ENCODE data around the gene SYNPR.

Gene SYNPR

DNA sequence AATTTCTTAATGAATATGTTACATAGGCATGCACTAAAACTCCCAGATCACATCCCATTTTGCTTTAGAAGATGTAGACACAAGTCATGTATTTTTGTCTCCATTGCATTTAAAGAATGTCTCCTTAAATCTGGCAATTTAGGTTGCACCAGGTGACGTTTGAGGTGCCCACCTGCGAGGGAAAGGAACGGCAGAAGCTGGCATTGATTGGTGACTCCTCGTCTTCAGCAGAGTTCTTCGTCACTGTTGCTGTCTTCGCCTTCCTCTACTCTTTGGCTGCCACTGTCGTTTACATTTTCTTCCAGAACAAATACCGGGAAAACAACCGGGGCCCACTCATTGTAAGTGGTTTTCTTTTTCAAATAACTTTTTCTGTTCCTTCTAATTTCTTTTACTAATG, 278.3 kb downstream of the SYNPR start:
- DNase-seq (ENCODE audit: low read depth) = no peak

DNA sequence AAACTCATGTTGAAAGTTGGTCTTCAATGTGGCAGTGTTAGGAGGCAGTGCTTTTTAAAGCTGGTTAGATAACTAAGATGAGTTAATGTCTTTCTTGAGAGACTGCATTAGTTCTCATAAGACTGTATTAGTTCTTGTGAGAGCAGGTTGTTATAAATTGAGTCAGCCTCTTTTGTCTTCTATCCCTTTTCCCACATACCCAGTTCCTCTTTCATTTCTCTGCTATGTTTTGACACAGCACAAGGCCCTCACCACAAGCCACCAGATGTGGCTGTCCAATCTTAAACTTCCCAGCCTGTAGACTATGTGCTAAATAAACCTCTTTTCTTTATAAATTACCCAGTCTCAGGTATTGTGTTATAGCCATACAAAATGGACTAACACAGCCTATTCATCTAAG, 279.8 kb downstream of the SYNPR start:
- no peak for DNase-seq (ENCODE audit: low read depth)

DNA sequence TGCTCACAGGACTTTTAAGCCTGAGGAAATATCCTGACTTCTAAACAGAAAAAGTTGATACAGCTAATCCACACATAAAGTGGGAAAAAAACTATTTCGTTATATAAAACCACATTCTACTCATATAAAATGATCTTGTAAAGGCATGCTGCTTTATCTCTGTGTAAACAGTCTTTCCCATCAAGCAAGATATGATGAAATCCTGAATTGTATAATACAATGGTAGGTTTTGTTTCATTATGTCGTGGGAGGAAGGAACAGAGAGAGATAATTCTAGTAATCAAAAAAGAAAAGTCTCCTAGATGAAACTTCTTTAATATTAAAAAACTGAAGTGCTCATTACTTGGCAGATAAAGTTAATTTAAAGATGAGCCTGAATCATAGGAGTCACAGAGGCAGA, 281.8 kb downstream of the SYNPR start:
- DNase-seq (ENCODE audit: low read depth) = no peak

DNA sequence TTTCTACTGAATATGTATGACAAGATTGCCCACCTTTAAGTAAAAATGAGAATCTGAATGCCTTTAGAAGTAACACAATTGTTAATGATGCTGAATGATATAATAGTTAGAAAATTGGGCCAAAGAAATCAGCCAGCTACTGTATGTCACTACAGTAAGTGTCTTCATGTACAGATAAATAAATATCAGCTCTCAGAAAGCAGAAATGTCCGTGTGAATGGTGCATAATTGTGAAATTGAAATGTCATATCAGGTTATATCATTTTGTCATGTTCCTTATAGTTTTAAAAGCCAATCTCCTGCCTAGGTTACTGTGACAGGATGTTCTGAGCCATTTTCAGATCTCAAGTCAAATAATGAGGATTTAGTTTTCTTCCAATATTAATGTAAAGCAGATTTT, 283.8 kb downstream of the SYNPR start:
- DNase-seq (ENCODE audit: low read depth) = no peak

DNA sequence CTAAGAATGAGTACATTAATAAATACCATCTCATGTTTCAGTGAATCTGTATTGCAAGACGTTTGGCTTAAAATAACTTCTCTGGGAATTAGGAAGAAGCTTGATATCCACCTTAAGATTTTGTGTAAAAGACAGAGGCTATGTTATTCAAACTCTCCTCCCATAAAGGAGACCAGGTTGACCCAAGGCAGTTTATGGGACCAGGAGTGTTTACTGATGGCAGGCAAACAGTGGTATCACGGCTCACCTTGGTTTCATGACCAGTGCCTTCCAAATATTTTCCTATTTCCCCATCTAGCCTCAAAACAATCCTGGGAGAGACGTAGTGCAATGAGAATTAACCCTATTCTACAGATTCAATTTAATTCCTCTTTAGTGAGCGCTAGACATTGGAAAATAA, 284.2 kb downstream of the SYNPR start:
- DNase-seq (ENCODE audit: low read depth) = no peak

DNA sequence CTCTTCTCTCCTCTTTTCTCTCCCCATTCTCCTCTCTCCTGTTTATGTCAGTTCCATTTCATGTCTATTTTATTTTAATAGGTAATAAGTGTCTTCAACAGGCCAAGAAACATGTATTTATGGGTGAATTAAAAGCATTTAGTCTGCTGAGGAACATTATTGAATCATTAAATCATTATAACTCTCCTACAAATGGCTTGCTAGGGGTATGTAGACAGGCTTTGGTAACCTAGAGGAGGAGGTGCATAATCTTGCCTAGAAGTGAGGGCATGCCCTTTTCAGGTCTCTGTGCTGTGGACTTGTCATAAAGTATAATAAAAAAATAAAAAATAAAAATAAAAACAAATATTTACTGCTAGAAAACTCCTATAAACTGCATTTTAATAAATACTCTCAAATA, 285.5 kb downstream of the SYNPR start:
- no peak for DNase-seq (ENCODE audit: low read depth)

DNA sequence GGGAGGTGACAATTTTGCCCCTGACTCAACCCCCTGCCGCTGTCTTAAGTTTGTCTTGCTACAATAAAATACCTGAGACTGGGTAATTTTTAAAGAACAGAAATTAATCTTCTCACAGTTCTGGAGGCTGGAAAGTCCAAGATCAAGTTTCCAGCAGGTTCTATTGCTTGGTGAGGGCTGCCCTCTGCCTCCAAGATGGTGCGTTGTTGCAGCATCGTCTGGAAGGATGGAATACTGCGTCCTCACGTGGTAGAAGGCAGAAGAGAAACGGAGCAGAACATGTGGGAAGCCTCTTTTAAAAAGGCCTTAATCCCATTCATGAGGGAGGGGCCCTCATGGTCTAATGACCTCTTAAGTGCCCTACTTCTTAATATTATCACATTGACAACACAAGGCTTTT, 287.1 kb downstream of the SYNPR start:
- DNase-seq (ENCODE audit: low read depth) = no peak

DNA sequence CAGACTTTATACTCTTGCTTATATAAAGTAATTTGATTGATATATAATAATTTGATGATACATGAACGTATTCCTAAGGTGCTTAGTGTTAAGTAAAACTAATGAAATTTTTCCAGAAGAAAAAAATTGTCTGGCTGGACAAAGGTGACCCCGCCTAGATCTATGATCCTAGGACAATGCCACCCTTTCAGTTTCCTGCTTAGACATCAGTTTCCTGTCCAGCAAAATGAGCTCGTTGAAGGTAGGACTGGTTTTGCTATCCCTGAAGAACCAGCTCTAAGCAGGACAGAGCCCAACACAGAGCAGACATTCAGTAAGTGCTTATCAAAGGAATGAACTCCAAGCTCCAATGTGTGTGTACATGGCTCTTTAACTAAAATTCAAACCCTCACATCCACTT, 293.6 kb downstream of the SYNPR start:
- no peak for DNase-seq (ENCODE audit: low read depth)

DNA sequence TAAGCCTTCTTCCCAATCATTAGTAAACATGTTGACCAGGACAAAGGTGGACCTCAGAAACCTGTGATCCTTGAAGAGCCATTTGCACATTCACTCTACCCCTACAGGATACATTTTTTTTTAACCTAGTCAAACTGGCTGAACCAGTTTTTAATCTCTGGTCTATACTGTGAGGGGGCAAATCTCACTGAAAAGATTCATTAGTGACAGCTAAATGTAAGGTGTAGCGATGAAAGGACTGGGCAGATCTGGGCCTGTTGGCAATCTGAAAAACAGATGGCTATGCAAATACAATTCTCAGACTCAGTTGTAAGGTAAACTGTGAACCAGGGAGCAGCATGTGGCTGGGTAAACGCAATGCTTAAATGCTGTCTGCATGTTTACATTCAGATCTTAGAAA, 298.7 kb downstream of the SYNPR start:
- no peak for DNase-seq (ENCODE audit: low read depth)

DNA sequence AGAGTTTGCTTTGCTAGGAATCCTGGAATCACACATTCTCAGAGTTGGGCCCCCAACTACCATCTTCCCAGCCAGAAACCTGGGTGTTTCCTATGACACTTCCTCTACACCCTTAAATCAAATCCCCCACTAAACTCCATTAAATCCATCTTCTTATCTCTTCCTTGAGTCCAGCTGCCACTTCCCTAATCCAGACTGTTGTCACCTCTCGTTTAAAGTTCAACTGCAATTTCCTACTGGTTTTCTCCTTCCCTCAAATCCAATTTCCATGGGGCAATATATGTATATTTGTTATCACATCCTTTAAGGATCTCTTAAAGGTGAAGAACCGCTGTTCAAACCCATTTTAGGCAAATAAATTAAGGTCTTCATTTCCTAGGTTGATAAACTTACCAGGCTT, 300.8 kb downstream of the SYNPR start:
- no peak for DNase-seq (ENCODE audit: low read depth)

DNA sequence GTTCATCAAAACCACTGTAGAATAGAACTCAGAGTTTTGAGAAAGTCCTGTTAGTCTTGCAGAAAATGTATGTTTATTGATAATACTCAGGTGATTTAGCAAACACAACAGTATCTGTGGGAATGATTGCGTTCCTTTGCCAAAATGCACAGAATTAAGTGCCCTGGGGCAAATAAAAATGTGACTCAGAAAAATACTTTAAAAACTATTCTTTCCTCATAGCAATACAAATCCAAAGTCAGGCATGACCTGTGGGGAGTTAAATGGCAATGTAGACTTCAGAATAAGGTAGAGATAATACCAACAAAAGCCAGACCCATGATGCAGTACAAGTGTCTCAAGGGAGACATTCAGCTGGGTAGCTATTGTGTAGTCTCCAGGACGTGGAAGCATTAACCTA, 302.0 kb downstream of the SYNPR start:
- DNase-seq (ENCODE audit: low read depth) = no peak

DNA sequence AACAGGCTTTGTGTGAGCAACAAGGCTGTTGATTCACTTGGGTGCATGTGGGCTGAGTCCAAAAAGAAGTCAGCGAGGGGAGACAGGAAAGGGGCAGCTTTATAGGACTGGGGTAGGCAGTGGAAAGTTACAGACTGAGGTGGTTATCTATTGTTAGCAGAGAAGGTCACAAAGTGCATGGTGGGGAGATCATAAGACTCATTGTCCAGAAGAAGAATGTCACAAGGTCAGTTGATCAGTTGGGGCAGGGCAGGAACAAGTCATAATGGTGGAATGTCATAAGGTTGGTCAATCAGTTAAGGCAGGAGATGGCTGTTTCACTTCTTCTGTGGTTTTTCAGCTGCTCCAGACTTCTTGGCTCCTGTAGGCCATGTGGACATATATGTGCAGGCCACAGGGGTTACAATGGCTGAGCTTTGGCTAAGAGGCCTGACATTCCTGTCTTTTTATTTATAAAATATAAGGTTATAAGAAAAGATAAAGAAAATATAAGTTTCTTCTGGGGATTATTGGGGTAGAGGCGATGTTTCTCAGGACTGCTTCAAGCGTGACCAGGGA, 304.9 kb downstream of the SYNPR start:
- DNase-seq (ENCODE audit: low read depth) = no peak

DNA sequence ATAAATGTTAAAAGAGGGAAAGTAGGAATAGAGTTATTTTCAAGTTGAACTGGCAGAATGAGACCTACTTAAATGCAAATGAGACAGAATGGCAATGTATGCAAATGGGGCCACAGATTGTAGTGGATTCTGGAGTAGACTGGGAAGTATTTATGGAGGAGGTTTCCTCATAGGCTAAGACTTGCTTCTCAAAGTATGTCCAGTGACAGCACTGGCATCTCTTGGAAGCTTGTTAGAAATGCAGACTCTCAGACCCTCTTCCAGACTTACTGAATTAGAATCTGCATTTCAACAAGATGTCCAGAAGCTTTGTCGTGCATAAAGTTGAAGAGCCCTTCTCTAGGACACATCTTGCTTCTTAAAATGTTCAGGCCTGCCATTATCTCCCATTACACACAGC, 306.6 kb downstream of the SYNPR start:
- no peak for DNase-seq (ENCODE audit: low read depth)

DNA sequence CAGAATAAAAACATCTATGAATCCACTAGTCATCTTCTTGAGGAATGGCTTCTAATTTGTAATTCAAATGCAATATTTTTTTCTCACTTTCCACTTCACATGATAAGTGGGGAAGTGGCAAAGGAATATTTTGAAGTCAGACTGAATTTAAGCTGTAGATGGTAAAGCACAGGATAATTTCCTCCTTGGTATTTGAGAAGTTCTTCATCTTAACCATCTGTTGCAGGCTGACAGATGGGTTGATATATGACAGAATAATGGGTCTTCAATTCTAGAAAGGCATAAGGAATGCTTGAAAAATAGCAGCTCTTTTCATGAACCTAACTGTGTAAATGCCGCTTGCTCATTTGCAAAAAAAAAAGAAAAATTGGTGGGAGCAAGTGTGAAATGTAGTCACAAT, 307.8 kb downstream of the SYNPR start:
- no peak for DNase-seq (ENCODE audit: low read depth)

DNA sequence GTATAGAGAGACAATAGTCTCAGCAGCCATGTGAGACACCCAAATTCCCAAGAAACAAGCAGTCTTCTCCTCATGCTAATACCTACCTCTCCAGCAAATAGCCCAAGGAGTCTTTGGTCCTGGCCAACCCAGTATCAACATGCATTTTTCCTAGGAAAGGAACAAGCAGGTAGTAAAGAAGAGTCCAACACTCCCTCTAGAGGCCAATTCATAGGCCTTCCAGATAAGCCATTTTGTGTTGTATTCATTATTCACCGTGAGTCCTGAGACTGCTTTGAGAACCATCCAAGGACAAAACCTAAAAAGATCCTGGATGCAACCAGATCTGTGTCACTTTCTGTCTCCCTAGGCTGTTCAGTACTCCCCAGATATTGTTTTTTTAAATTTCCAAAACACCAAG, 310.8 kb downstream of the SYNPR start:
- DNase-seq (ENCODE audit: low read depth) = no peak

DNA sequence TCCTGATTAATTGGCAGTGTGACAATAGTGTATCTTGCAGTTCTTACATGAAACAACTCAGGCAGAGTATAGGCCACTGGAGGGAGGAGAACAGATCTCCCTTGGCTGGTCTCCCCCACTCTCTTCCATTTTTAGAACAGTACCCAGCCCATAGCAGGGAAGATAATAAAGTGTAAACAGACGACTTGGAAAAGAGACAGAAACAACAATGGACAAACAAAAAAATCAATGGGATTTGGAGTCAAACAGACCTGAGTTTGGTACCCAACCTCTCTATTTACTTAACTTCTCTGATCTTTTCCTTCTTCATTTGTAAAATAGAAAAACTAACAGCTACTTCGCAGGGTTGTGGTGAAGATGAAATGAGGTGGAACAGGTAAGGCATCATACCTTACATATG, 315.7 kb downstream of the SYNPR start:
- DNase-seq (ENCODE audit: low read depth) = no peak

DNA sequence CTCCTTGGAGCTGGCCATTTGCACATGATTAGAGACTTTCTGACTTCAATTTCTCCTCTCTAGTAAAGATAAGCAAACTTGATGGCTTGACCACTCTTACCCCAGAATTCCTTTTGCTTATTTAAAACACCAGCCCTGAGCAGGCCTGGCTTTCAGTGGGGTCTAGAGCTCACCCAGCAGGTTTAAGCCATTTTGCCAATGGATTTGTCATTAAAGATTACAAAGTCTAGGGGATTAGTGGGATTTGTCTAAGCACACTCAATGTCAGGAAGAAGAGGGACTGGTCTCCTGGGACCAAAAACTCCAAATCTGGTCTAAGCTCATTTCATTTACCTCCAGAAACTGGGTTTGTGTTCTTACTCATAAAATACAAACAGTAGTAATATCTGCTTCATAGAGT, 317.1 kb downstream of the SYNPR start:
- DNase-seq (ENCODE audit: low read depth) = no peak

DNA sequence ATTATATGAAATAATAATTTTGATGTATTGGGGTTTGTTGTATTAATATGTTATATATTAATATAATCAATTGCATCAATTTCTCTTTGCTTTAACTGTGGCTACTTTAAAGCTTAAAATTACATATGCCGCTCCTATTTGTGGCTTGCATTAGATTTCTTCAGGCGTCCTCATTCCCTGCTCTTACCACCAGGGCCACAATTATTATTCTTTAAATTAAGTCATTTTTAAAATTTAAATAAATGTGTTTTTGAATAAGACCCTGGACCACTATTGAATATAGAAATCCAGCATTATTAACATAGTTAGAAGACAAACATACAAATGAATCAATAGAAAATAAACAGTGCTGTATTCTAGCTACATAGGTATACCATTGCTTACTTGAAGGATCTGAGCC, 318.9 kb downstream of the SYNPR start:
- DNase-seq (ENCODE audit: low read depth) = no peak

DNA sequence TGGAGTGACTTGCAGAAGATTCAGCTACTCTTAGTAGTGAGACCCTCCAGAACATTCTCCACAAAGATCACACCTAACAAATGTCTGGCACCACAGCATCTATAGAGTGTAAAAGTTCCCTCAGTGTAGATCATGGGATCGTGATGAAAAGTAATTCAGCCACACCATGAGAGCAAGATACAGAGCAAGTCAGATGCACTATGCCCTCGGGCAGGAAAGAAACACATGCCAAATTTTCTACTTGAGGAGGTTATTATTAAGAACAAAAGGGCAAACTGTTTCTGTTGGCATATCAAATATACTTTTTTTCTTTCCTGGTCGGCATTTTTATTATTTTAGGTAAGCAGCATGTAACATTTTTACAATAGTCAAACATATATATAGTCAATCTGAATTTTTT, 329.6 kb downstream of the SYNPR start:
- no peak for DNase-seq (ENCODE audit: low read depth)

DNA sequence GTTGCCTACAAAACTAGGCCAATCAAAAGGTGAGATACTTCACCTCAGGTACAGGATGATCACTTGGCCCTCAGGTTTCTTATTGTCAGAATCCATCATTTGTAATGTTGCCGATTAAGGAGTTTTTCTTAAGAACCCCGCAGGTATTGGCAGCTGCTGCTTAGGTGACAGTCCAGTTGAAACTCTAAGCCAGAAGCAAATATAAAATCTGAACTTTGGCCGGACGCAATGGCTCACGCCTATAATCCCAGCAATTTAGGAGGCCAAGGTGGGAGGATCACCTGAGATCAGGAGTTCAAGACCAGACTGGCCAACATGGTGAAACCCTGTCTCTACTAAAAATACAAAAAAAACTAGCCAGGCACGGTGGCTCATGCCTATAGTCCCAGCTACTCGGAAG, 331.3 kb downstream of the SYNPR start:
- no peak for DNase-seq (ENCODE audit: low read depth)

DNA sequence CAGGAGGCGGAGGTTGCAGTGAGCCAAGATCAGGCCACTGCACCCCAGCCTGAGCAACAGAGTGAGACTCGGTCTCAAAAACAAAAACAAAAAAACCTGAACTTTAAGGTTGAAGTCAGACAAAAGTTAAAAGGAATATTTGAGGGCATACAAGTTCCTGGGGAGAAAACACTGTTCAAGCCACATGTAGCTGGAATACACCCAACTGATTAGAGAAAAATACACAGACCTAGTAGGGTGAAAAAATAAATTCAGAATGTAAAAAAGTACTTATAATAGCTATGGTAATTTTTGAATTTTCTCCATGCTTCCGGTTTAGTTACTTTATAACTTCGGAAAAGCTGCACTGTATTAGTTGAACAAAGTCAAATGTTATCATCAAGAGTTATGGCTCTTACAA, 331.7 kb downstream of the SYNPR start:
- no peak for DNase-seq (ENCODE audit: low read depth)

DNA sequence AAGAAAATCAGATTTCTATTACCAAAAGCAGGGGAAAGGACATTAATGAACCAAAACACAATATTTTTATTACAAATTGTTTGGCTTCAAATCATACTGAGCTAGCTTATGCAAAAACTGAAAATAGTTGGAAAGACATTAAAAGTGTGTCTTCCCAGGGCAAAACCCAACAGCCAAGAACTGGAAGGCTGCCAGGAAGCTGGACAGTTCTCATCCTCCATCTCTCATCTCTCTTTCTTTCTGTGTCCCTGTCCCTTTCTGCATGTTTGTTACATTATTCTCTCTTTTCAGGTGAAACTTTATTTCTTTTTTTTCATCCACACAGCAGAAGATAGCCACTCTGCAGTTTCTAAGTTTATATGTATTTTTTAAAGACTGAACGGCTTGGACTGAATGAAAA, 333.3 kb downstream of the SYNPR start:
- no peak for DNase-seq (ENCODE audit: low read depth)

DNA sequence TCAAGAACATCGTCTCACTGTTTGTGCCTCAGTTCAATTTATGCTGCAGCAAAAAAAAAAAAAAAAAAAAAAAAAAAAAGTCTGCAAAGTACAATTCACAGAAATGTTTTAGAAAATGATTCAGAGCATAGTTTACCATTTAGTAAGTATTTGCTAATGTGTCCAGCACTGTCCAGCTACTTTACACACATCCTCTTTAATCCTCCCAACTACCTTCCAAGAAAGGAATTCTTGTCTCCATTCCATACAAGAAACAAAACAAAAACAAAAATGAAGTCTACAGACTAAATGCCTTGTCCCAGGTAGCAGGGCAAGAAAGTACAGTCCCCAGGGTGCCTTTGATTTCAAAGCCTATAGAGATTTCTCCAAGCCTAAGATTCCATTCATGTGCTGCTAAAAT, 335.5 kb downstream of the SYNPR start:
- no peak for DNase-seq (ENCODE audit: low read depth)

DNA sequence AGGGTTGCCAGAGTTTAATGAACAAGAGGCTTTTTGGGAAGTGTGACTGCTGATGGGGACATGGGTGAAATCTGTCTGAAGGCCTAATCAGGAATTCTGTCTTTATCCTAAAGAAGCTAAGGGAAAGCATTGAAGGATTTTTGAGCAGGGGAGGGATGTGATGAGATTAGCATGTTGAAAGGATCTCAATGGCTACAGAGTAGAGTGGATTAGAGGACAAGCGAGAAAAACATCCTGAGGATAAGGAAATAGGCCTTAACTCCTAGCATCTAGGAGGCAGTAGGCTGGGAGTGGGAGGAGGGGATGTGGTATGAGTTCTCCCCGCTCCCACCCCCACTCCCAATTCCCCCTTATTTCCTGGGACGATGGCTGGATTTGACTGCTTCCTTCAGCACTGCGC, 339.3 kb downstream of the SYNPR start:
- DNase-seq (ENCODE audit: low read depth) = no peak

DNA sequence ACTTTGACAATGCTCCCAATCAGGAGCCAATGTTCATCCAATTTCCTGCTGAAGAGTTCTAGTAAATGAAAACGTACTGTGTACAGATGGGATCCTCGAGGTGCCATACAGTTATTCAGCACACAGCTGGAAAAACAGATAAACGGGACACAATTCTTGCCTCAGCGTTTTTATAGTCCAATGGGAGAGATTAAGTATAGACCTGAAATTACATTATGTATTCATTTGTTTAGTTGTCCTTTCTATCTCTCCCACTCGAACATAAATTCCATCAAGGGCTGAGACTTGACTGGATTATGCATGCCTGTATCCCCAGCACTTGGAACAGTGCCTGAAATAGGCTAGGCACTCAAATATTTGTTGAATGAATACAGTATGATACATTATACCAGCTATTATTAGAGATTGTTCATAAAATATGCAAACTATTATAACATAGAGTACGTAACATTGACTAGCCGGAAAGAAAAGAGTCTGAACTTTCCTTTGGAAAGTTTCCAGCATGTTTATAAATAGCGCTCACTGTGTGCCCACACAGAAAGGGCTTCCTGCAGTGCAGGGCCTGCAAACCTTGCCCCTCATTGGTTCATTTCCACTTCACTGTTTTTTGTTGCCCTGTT, 346.9 kb downstream of the SYNPR start:
- no peak for DNase-seq (ENCODE audit: low read depth)

Data from activated T-cell treated with anti-CD3 and anti-CD28 coated beads for 1 hour (primary cell).